C4-2B (cell line): ENCODE data around the gene CENPP.

Source experiments
- H3K27ac ChIP-seq: fragments of 450-650 bp; 2 replicates; pipeline ENCODE4 v1.5.1; 2017
- ZFX ChIP-seq: fragments of 450-650 bp; IDR thresholded peaks from 2 replicates; pipeline ENCODE4 v1.6.1; 2017
- TF ChIP-seq, protein P1 (sequence below): fragments of 450-650 bp; conservative IDR thresholded peaks from 2 replicates; pipeline ENCODE4 v1.5.1; 2017; ENCODE audit warnings: mild to moderate bottlenecking

Gene CENPP

DNA sequence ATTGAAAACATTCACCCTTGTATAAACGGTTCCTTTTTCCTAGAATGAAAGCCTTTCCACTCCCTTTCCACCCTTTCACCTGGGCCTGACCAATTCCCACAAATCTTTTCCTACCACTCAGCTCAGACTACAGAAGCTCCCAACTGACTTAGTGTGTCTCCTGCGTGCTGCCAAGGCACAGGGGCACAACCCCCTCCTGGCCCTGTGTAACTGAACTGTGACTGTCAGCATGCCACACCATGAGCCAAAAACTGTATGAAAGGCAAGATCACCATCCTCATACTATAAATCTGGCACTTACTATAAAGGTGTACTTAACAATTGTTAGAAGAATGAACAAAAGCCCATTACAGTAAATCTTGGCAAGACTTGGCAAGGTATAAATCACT lies 12.1 kb upstream of the CENPP start:
- TF ChIP-seq, protein P1, sequence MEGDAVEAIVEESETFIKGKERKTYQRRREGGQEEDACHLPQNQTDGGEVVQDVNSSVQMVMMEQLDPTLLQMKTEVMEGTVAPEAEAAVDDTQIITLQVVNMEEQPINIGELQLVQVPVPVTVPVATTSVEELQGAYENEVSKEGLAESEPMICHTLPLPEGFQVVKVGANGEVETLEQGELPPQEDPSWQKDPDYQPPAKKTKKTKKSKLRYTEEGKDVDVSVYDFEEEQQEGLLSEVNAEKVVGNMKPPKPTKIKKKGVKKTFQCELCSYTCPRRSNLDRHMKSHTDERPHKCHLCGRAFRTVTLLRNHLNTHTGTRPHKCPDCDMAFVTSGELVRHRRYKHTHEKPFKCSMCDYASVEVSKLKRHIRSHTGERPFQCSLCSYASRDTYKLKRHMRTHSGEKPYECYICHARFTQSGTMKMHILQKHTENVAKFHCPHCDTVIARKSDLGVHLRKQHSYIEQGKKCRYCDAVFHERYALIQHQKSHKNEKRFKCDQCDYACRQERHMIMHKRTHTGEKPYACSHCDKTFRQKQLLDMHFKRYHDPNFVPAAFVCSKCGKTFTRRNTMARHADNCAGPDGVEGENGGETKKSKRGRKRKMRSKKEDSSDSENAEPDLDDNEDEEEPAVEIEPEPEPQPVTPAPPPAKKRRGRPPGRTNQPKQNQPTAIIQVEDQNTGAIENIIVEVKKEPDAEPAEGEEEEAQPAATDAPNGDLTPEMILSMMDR: no peak
- TF ChIP-seq ZFX: no peak
- H3K27ac ChIP-seq: no peak overlapping the region

DNA sequence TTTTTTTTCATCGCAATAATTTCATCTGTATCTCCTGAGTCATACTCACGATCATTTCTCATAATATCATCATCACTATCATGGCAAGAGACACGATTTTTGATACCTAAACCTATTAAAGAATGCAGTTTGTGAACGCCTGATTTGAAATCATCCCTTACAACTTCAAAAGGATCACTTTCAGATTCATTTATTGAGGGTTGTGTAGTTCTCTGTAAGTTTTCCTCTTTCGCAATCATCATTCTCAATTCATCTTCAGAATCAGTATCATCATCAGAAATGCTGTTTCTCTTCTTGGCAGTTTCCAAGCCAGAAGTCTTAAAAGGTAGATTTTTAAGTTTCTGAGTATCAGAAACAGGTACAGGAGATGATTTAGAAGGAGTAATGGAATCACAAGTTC lies 10.3 kb upstream of the CENPP start:
- TF ChIP-seq, protein P1: no peak
- no peak for TF ChIP-seq ZFX
- no peak overlapping the region for H3K27ac ChIP-seq

DNA sequence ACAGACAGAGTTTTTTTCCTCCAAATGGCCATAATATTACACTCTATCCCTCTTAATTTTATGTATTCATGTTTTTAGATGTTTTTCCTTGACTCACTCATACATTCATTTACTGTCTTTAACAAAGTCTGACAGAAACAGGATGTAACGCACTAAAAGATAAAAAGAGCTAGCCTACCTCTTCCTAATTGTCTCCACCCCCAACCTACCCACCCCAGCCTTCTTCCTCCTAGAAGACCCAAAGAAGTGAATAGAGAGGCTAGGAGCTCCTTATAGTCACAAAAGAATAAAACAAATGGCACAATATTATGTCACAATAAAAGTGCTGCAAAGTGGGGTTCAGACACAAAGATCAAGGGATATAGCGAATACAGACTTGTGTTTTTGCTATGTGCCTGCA lies 1.3 kb upstream of the CENPP start:
- TF ChIP-seq, protein P1: no peak
- TF ChIP-seq ZFX: no peak
- H3K27ac ChIP-seq: peak overlapping the region; percentile 97

DNA sequence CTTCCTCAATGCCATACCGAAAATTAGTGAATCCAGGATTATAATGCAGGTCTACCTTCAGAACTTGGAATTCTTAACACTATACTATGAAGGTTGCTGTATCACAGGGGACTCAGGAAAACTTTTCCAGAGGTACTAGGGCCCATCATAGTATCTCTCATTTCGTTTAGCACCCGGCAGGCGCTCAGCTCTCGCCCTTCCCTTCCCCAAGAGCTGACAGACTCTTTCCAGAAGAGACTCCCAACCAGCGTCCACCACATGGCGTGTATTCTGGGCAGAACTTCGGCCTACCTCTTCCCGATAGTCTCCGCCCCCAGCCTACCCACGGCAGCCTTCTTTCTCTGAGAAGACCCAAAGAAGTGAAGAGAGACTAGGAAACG lies 874 bp upstream of the CENPP start:
- TF ChIP-seq, protein P1: no peak
- TF ChIP-seq ZFX: no peak
- peak overlapping the region; percentile 97 for H3K27ac ChIP-seq

DNA sequence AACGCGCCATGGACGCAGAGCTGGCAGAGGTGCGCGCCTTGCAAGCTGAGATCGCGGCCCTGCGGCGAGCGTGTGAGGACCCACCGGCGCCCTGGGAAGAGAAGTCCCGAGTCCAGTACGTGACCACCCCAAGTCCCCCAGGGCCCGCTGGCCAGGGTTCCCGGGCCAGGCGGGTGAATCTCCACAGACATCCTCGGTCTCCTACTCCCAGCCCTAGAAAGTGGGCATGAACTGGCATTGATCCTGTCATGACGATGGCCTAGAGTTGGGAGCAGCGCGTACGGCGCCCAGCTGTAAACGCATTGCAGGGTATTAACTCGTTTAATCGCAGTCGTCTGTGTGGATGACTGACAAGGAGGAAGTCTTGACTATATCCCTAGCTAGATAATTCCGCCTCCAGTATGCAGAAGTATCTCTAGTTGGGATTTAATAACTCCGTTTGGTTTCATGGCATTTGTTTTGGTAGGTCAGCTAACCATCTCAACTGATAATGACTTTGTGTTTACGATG lies 293 bp downstream of the CENPP start:
- H3K27ac ChIP-seq: peak overlapping the region; percentile 97
- TF ChIP-seq, protein P1: no peak
- peak; percentile 72 for TF ChIP-seq ZFX

DNA sequence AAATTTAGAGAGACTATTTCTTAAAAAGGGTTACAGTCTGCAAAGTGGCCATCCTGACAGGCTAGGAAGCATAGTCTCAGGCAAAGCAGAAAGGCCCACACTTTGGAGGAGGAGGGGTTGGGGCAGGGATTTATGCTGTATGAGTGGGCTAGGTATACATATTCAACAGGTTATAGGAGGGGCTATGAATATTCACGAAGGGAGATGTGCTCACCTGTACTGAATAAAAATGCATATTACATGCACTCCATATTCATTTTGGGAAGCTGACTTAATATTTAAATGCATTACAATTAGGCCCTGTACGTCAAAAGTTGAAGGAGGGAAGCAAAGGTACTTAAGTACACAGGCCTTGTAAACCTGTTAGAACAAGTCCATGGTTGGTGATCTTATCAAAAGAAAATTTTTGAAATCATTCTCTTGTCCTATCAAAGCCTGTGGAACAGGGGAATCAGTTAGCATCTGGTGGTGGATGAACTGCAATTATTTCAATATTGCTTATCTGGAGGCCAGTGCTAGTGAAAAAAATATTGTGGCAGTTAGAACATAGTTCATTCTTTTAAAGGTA lies 1.6 kb downstream of the CENPP start:
- H3K27ac ChIP-seq: no peak overlapping the region
- TF ChIP-seq, protein P1: no peak
- no peak for TF ChIP-seq ZFX

DNA sequence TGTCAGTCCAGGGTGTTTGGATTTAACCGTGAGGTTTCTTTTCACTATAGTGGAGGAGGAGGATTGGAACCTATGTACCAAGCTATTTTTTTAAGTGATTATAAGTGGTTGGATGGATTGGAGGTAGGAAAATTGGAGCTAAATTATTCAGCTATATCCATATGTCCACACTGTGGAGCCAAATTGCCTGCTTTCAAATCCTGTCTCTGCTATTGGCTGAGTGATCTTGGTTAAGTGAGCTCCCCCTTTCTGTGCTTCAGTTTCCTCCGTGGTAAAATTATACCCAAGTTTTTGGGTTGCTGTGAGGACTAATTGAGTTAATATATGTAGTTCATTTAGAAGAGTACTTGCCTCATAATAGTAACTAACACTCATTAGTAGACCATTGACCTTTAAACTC lies 2.5 kb downstream of the CENPP start:
- TF ChIP-seq, protein P1: peak; percentile 37
- no peak for TF ChIP-seq ZFX
- no peak overlapping the region for H3K27ac ChIP-seq
